ENCODE results near the gene KCTD18. TPM values are rescaled to one million over a fixed set of nuclear protein-coding genes. Genes with fewer than 3 reads are reported as not detected.

The KCTD18 gene
- total and polyA plus RNA-seq, 10 of the 15 experiments (the other 5 are each of a cell fraction or from before 2014, with no cell fraction given) = 1.4 to 16.9 (median 12.5) TPM

- no peak for TF ChIP-seq PRDM15 (CRISPR knock-in tag; IDR thresholded peaks at IDR 0.05)
- no peak for TF ChIP-seq GABPA (IDR thresholded peaks at IDR 0.05; ENCODE audit: low read depth)
- TF ChIP-seq ZBTB33 (IDR thresholded peaks at IDR 0.05) = no peak
- peak; percentile 15 for TF ChIP-seq MEF2B (IDR thresholded peaks at IDR 0.05; ENCODE audit: partially characterized antibody, poor library complexity, severe bottlenecking)
- no peak for TF ChIP-seq KAT2A (conservative IDR thresholded peaks at IDR 0.05; ENCODE audit: control insufficient read depth, low read depth, low read length)
- no peak for TF ChIP-seq FOXK2 (IDR thresholded peaks at IDR 0.05)
- no peak for TF ChIP-seq ASH2L (IDR thresholded peaks at IDR 0.05; ENCODE audit: borderline replicate concordance, low read depth)
- TF ChIP-seq HDAC2 (IDR thresholded peaks at IDR 0.05) = no peak
- TF ChIP-seq JUNB (IDR thresholded peaks at IDR 0.05) = no peak
- TF ChIP-seq HDGF (IDR thresholded peaks at IDR 0.05) = no peak
- peak; percentile 41 for TF ChIP-seq RUNX3 (IDR thresholded peaks at IDR 0.05; ENCODE audit: low read length)
- TF ChIP-seq ZNF207 (IDR thresholded peaks at IDR 0.05; ENCODE audit: borderline replicate concordance) = no peak
- no peak for TF ChIP-seq ZNF274 (IDR thresholded peaks at IDR 0.05; ENCODE audit: insufficient read depth, insufficient read length)
- no peak for TF ChIP-seq LARP7 (IDR thresholded peaks at IDR 0.05)
- TF ChIP-seq EGR1 (IDR thresholded peaks at IDR 0.05; ENCODE audit: borderline replicate concordance in 1 of 2, low read depth in 2 of 2, low read length in 2 of 2) = no peak
- TF ChIP-seq BRCA1 (IDR thresholded peaks at IDR 0.05; ENCODE audit: low read depth, low read length) = no peak
- no peak for TF ChIP-seq ZNF217 (IDR thresholded peaks at IDR 0.05)
- TF ChIP-seq SP1 (IDR thresholded peaks at IDR 0.05; ENCODE audit: low read depth, low read length) = peak; percentile 38
- no peak for TF ChIP-seq POLR2A (IDR thresholded peaks at IDR 0.05; ENCODE audit: low read depth, low read length)
- no peak for TF ChIP-seq CHD2 (IDR thresholded peaks at IDR 0.05; ENCODE audit: borderline replicate concordance, low read depth, low read length)
- no peak for TF ChIP-seq CBX5 (IDR thresholded peaks at IDR 0.05; ENCODE audit: low read depth)
- no peak for TF ChIP-seq PBX3 (IDR thresholded peaks at IDR 0.05; ENCODE audit: insufficient replicate concordance, low read depth, low read length)
- TF ChIP-seq TCF12 (IDR thresholded peaks at IDR 0.05; ENCODE audit: low read depth, low read length) = peak; percentile 93
- TF ChIP-seq RFX5 (IDR thresholded peaks at IDR 0.05; ENCODE audit: low read depth, low read length) = no peak
- peak; percentile 57; the same call in 1 of the 2 replicates for TF ChIP-seq RELB (IDR thresholded peaks at IDR 0.05; ENCODE audit: low read depth)
These were observed 36.9 kb downstream of the KCTD18 start (continued) for GRCh38 chr2:200472853-200473464.
